SK-N-SH (cell line): Measurements from ENCODE around the gene NCBP3. TPM values are rescaled to one million over a fixed set of nuclear protein-coding genes. Genes with fewer than 3 reads are reported as not detected.

Experiments used
- CTCF ChIA-PET: fragments of 300-600, 350-600 bp; formaldehyde crosslinking; extraction: SDS; loops from one replicate; lab custom pipeline; 2021; lab: Yijun Ruan, JAX
- POLR2A ChIA-PET: fragments of 350-600 bp; sonication (Branson Sonifier 250); formaldehyde crosslinking; extraction: SDS; loops from one replicate; lab custom pipeline; 2020; ENCODE audit warnings: antibody characterized with exemption, inconsistent platforms; lab: Yijun Ruan, JAX
- DNase-seq: peaks from one replicate; pipeline ENCODE4 v3.0.0; 2012
- H2AFZ ChIP-seq: fragments of 200-600 bp; sonication (generic); 2 replicates; pipeline ENCODE4 v1.8.1; 2016; ENCODE audit warnings: antibody characterized with exemption, mild to moderate bottlenecking, low read depth
- H3F3A ChIP-seq: fragments of 200-600 bp; sonication (generic); replicated peaks from 2 replicates; pipeline ENCODE3; 2016; ENCODE audit warnings: antibody characterized with exemption, mild to moderate bottlenecking; ENCODE audit not compliant: insufficient read depth
- H3K27ac ChIP-seq, 2 experiments: fragments of 200-500 bp in 1 of 2; fragments of 200-600 bp in 1 of 2; sonication (Bioruptor generic) in 1 of 2; sonication (generic), shearing (Covaris generic) in 1 of 2; 2 replicates each; pipeline versions ENCODE4 v1.5.1 to v1.6.1; 2014 to 2016; ENCODE audit warnings: low read depth in 2 of 2, inconsistent platforms in 1 of 2, low read length in 1 of 2, mild to moderate bottlenecking in 1 of 2, mixed read lengths in 1 of 2
- H3K27me3 ChIP-seq: fragments of 200-600 bp; sonication (generic), shearing (Covaris generic); 2 replicates; pipeline ENCODE4 v1.6.1; 2016; ENCODE audit warnings: mixed run types; ENCODE audit not compliant: insufficient read depth
- H3K36me3 ChIP-seq, 2 experiments: fragments of 200-500 bp in 1 of 2; fragments of 200-600 bp in 1 of 2; sonication (Bioruptor generic) in 1 of 2; sonication (generic) in 1 of 2; replicated peaks in 1 of 2; 2 replicates each; pipeline versions ENCODE3 to v1.5.1; 2014 to 2016; ENCODE audit warnings: low read length in 1 of 2, mild to moderate bottlenecking in 1 of 2; ENCODE audit not compliant: insufficient read depth in 2 of 2, control insufficient read depth in 1 of 2
- H3K4me1 ChIP-seq, 2 experiments: fragments of 200-500 bp in 1 of 2; fragments of 200-600 bp in 1 of 2; sonication (Bioruptor generic) in 1 of 2; sonication (generic), shearing (Covaris generic) in 1 of 2; 2 replicates each; pipeline versions ENCODE4 v1.5.1 to v1.6.1; 2014 to 2016; ENCODE audit warnings: low read depth in 1 of 2, low read length in 1 of 2, mixed run types in 1 of 2; ENCODE audit not compliant: insufficient read depth in 2 of 2, control insufficient read depth in 1 of 2
- H3K4me2 ChIP-seq: fragments of 200-600 bp; sonication (generic), shearing (Covaris generic); 2 replicates; pipeline ENCODE4 v1.6.1; 2017; ENCODE audit warnings: mixed run types
- H3K4me3 ChIP-seq, 2 experiments: fragments of 200-500 bp in 1 of 2; fragments of 200-600 bp in 1 of 2; sonication (Bioruptor generic) in 1 of 2; sonication (generic), shearing (Covaris generic) in 1 of 2; 2 replicates each; pipeline versions ENCODE4 v1.5.1 to v1.8.1; 2014 to 2016; ENCODE audit warnings: low read depth in 2 of 2, inconsistent platforms in 1 of 2, low read length in 1 of 2, mild to moderate bottlenecking in 1 of 2, mixed read lengths in 1 of 2, moderate library complexity in 1 of 2
- H3K79me2 ChIP-seq: fragments of 200-600 bp; sonication (generic); 2 replicates; pipeline ENCODE4 v1.8.1; 2017; ENCODE audit warnings: mild to moderate bottlenecking; ENCODE audit not compliant: insufficient read depth
- H3K9ac ChIP-seq: fragments of 200-600 bp; sonication (generic); 2 replicates; pipeline ENCODE4 v1.6.1; 2017; ENCODE audit warnings: mixed run types
- H3K9me2 ChIP-seq: fragments of 200-600 bp; sonication (generic); 2 replicates; pipeline ENCODE4 v1.6.1; 2017; ENCODE audit warnings: mixed run types
- H3K9me3 ChIP-seq: fragments of 200-600 bp; sonication (generic); 2 replicates; pipeline ENCODE4 v1.6.1; 2017; ENCODE audit warnings: mixed run types, mild to moderate bottlenecking, moderate library complexity
- H4K20me1 ChIP-seq: fragments of 200-600 bp; sonication (generic); 2 replicates; pipeline ENCODE4 v1.6.1; 2017; ENCODE audit warnings: mild to moderate bottlenecking, mixed run types; ENCODE audit not compliant: insufficient read depth
- CHD2 ChIP-seq: fragments of 150-350 bp; IDR thresholded peaks from 2 replicates; pipeline ENCODE4 v1.6.1; 2018; ENCODE audit warnings: low read length; ENCODE audit not compliant: partially characterized antibody
- CTCF ChIP-seq: fragments of 200-600 bp; sonication (generic); IDR thresholded peaks from 2 replicates; pipeline ENCODE4 v1.6.1; 2017; ENCODE audit warnings: antibody characterized with exemption, mild to moderate bottlenecking, moderate library complexity
- GABPA ChIP-seq: IDR thresholded peaks from 2 replicates; pipeline ENCODE4 v1.4.0; 2012; ENCODE audit warnings: low read depth, mild to moderate bottlenecking
- JUND ChIP-seq: IDR thresholded peaks from 2 replicates; pipeline ENCODE4 v1.4.0; 2012
- MAX ChIP-seq: IDR thresholded peaks from 2 replicates; pipeline ENCODE4 v1.4.0; 2012; ENCODE audit warnings: low read depth
- NFIC ChIP-seq: IDR thresholded peaks from 2 replicates; pipeline ENCODE4 v1.4.0; 2012; ENCODE audit warnings: borderline replicate concordance
- PBX3 ChIP-seq: IDR thresholded peaks from 2 replicates; pipeline ENCODE4; 2012
- POLR2AphosphoS5 ChIP-seq: IDR thresholded peaks from 2 replicates; pipeline ENCODE4 v1.6.1; 2012; ENCODE audit warnings: low read depth, low read length
- RAD21 ChIP-seq: IDR thresholded peaks from 2 replicates; pipeline ENCODE4 v1.6.1; 2012; ENCODE audit warnings: mild to moderate bottlenecking, low read length
- RXRA ChIP-seq: IDR thresholded peaks from 2 replicates; pipeline ENCODE4 v1.4.0; 2012; ENCODE audit warnings: low read depth, mild to moderate bottlenecking, borderline replicate concordance
- TCF12 ChIP-seq: IDR thresholded peaks from 2 replicates; pipeline ENCODE4 v1.4.0; 2012
- YY1 ChIP-seq: IDR thresholded peaks from 2 replicates; pipeline ENCODE4 v1.4.0; 2012; ENCODE audit warnings: low read depth, mild to moderate bottlenecking
- WGBS: methylation state at CpG from one replicate; pipeline ENCODE4 v1.1.6; 2017; ENCODE audit warnings: low lambda C conversion rate; 5-methylcytosine and 5-hydroxymethylcytosine counted together
- polyA plus RNA-seq, 3 experiments: library from polyadenylated mRNA; depleted of rRNA; stranded (reverse); fragments of >200 nt; gene quantifications; 2 replicates each; pipeline ENCODE4 v1.2.3, GENCODE V29; 2012

The NCBP3 gene
- polyA plus RNA-seq, 1 of the 3 experiments (the other 2 are of a cell fraction): 6.5 TPM

- peak; percentile 79 for DNase-seq
- WGBS: 27% methylated on average over 34 of the region's 56 CpGs
- POLR2A ChIA-PET: no interaction called here
- Histone ChIP-seq H3K4me1 (no peaks in the 10 kb centered on the region; a peak in 1 of 4 replicates), H4K20me1 (no peaks in the 10 kb centered on the region), H3K27ac (no peak overlapping the region), H3K36me3 (no peaks in the 10 kb centered on the region), H3K4me2 (no peak overlapping the region), H3K9ac (no peak overlapping the region), H3K9me3 (no peaks in the 10 kb centered on the region), H3K9me2 (no peaks in the 10 kb centered on the region), H2AFZ (no peak overlapping the region), H3K4me3 (no peak overlapping the region), H3F3A (no peaks in the 10 kb centered on the region), H3K27me3 (no peaks in the 10 kb centered on the region; the same call in 1 of the 2 replicates), H3K79me2 (no peaks in the 10 kb centered on the region)
- CTCF ChIA-PET: interaction anchor here (2.7 kb wide), 1 partner anchor 17 kb away, joined by 15 read pairs; no protein-coding TSS in a partner anchor
- TF ChIP-seq POLR2AphosphoS5 (no peak), MAX (no peak), RXRA (no peak), JUND (no peak), CHD2 (no peak), GABPA (no peak), PBX3 (no peak), NFIC (no peak), TCF12 (no peak)
Measured at GRCh38 chr17:3754458-3755334, 91.3 kb downstream of the NCBP3 start.

- DNase-seq: no peak
- Histone ChIP-seq H3K4me2 (no peak overlapping the region), H3K27me3 (no peaks in the 10 kb centered on the region; the same call in 1 of the 2 replicates), H3K9me3 (no peaks in the 10 kb centered on the region), H4K20me1 (no peaks in the 10 kb centered on the region), H3K27ac (no peak overlapping the region), H2AFZ (no peak overlapping the region), H3K4me3 (no peak overlapping the region), H3K4me1 (no peaks in the 10 kb centered on the region; a peak in 1 of 4 replicates), H3K79me2 (no peaks in the 10 kb centered on the region), H3K9ac (no peak overlapping the region), H3K9me2 (no peaks in the 10 kb centered on the region), H3F3A (no peaks in the 10 kb centered on the region), H3K36me3 (no peaks in the 10 kb centered on the region)
- ChIA-PET CTCF (interaction anchor here (2.7 kb wide), 1 partner anchor 17 kb away, joined by 15 read pairs; no protein-coding TSS in a partner anchor), POLR2A (no interaction called here)
- 81% methylated on average over 18 of the region's 18 CpGs for WGBS
- no peak for TF ChIP-seq YY1
- no peak for TF ChIP-seq CTCF
- no peak for TF ChIP-seq RAD21
- TF ChIP-seq NFIC: no peak
Measured at GRCh38 chr17:3754066-3754457, 92.0 kb downstream of the NCBP3 start.
